Stimulated activated CD8-positive, alpha-beta memory T cell treated with anti-CD3 and anti-CD28 coated beads, Interleukin-2, amount 100 ng/mL, for 1 hour (primary cell): Measurements from ENCODE around the gene FSIP1.

ENCODE experiments used
- DNase-seq, 2 donors: peaks; one replicate each; pipeline ENCODE4 v3.0.0-alpha.2; 2020; ENCODE audit warnings: low read depth in 2 of 2

FSIP1 gene

DNA sequence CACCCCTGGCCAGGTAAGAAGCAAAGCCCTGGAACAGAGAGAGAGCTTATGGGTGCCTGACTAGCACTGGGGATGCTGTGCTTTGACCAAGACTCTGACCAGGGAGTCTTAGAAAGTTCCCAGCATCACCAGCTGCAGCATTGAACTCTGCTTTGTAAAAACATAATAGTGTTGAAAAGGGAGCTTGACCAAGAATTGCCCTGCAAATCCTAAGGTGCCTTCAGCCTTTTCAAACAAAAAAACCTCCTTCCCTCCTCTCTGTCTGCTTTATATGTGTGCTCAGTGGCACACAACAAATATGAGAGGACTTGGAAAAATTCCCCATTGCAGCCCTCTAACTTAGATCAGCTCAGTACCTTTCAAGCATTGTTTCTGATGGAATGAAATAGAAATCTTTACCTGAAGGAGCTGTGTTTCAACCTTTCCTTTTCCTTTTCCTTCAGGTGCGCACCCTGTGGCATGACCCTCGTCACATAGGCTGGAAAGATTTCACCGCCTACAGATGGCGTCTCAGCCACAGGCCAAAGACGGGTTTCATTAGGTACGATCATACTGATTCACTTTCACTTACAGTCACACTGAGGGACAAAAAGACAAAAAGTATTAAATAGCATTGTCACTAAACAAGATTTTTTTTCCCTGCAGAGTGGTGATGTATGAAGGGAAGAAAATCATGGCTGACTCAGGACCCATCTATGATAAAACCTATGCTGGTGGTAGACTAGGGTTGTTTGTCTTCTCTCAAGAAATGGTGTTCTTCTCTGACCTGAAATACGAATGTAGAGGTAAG lies 188.8 kb downstream of the FSIP1 start:
- DNase-seq: no peak

DNA sequence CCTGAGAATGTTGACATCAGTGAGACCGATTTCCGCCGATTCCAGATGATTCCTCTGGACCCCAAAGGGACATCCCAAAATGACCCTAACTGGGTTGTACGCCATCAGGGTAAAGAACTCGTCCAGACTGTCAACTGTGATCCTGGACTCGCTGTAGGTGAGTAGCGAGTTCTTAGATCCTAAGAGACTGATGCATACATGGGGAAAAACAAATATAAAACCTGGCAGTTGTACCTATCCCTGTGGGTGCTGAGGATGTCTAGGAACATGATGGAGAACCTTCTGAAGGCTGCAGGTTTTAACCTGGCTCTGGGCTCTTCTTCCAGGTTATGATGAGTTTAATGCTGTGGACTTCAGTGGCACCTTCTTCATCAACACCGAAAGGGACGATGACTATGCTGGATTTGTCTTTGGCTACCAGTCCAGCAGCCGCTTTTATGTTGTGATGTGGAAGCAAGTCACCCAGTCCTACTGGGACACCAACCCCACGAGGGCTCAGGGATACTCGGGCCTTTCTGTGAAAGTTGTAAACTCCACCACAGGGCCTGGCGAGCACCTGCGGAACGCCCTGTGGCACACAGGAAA lies 189.5 kb downstream of the FSIP1 start:
- DNase-seq: no peak

GRCh38 chr15:39592500-39592899 lies 190.1 kb downstream of the FSIP1 start:
- no peak for DNase-seq

- DNase-seq: no peak
Measured at GRCh38 chr15:39591896-39592315, 190.7 kb downstream of the FSIP1 start.

GRCh38 chr15:39591141-39591895 lies 191.3 kb downstream of the FSIP1 start:
- no peak for DNase-seq

- DNase-seq: no peak
Measured at GRCh38 chr15:39589815-39590644, 192.6 kb downstream of the FSIP1 start.

- no peak for DNase-seq
Measured at GRCh38 chr15:39589193-39589814, 193.3 kb downstream of the FSIP1 start.

DNA sequence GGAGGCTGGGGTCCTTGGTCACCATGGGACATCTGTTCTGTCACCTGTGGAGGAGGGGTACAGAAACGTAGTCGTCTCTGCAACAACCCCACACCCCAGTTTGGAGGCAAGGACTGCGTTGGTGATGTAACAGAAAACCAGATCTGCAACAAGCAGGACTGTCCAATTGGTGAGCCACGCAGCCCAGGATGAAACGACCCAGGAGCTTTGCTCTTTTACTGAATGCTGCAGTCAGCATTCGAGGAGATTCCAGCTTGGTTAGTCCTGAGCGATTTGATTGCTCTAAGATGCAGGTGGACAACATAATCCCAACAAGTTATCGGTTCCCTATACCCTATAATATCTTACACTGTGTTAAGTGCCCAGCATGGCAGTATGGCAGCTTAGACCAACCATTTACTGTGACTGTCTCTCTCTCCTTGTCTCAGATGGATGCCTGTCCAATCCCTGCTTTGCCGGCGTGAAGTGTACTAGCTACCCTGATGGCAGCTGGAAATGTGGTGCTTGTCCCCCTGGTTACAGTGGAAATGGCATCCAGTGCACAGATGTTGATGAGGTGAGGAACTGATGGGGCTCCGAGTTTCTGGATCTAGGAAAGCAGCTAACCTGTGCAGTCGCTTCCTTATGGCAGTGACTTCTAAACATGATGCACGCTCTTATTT lies 194.0 kb downstream of the FSIP1 start:
- no peak for DNase-seq

- no peak for DNase-seq
Measured at GRCh38 chr15:39587731-39588530, 194.7 kb downstream of the FSIP1 start.

GRCh38 chr15:39587096-39587721 lies 195.4 kb downstream of the FSIP1 start:
- no peak for DNase-seq

DNA sequence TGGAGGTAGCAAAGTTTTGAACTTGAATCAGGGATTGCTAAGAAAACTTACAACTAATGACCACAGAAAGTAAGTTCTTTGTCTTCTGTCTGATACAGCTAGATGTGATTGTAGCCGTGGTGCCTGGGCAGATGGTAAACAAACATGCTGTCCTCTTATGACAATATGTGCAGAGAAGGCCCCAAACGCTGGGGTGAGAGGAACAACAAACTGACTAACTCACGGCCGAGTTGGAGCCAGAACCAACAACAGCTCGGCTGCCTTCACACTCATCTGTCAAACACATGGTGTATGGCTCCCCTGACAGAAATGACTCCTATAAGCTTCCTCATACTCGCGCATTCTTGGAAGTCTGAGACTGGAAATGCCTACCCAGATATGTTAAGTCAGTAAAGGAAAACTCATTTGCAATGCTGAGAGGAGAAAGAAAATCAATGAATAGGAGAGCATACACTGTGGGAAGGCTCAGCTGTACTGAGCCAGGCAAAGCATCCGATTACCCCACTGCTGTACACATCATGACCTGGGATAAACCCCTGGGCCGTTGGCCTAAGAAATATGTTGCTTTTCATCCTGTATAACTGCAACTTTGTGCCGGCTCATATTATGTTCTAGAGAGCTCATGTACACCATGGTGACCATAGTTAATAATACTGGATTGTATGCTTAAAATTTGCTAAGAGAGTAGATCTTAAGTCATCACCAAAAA lies 196.1 kb downstream of the FSIP1 start:
- no peak for DNase-seq

DNA sequence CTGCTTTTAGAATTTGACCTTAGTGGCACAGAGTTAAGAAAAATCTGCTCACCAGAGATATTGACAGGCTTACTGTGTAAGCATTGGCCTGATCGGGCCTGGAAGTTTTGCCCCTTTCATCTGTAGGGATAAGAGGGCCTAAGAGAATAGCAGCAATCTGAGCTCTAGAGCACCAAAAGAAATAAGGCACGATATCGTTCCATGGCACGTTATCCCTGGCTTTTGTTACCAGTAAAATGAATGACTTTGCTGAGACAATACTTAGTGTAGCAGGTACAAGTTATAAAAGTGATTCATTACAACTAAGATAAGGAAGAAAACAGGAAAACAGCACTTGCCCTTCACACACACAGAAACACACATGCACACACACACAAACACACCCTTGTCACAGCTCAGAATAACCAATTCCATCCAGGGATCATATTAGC lies 196.8 kb downstream of the FSIP1 start:
- no peak for DNase-seq

DNA sequence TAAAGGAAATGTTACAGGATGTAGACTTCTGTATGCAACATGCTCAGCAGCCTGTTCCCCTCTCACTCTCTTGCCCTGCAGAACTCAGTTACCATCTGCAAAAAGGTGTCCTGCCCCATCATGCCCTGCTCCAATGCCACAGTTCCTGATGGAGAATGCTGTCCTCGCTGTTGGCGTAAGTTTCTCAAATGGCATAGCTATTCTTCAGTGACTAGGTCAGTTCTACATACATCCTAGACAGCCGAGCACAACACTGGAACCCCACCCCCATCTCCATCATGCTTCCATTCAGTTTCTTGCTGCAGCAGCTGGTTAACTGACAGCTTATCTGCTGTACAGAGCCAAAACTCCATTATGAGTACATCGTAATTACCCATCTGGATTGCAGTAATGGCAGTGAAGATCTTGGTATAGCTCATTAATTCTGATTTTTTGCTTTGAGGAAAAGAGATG lies 197.2 kb downstream of the FSIP1 start:
- DNase-seq: no peak

- no peak for DNase-seq
Measured at GRCh38 chr15:39584662-39585388, 197.8 kb downstream of the FSIP1 start.

DNA sequence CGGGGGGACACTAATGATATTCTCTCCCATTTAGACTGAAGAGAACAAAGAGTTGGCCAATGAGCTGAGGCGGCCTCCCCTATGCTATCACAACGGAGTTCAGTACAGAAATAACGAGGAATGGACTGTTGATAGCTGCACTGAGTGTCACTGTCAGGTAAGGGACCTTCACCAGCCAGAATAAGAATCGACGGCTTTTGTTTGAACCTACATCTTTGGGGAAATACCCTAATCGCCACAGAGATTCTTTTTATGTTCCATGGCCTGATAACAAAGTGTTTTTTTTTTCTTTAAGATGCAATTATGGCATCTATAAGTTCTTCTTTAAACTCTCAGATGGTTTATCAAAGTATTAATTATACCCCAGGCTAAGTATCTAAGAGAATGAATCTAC lies 198.4 kb downstream of the FSIP1 start:
- DNase-seq: no peak

GRCh38 chr15:39583596-39584265 lies 198.9 kb downstream of the FSIP1 start:
- no peak for DNase-seq

- DNase-seq: no peak
Measured at GRCh38 chr15:39582977-39583595, 199.6 kb downstream of the FSIP1 start.
